ENCODE data around the gene KCNH5.
"Not testable (repeated sequence)": the region's sequence is repeated elsewhere in the genome, so short reads cannot be mapped to it uniquely, and the experiment has no call there.

Gene KCNH5

DNA sequence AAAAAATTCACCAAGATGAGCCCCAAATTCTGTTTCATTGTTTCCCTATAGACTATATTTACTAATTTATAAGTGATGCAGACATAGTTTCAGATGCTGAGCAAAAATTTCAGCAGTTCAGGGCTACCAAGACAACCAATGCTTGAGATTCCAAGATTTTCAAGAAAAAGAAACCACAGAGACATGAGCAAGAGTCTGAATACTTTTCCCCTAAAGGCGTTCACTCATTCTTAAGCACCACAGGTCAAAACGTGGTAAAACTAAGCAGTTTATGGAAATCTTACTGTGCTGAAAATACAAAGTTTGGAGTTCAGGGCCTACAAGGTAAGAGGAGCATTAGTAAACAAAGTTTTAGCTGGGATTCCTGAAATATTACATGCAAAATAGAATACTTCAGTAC is 221.2 kb downstream of the KCNH5 start:
- DNase-seq (ENCODE audit: low read depth), result no peak
- no peak overlapping the region for H3K4me3 ChIP-seq (ENCODE audit: low read depth, low read length)
- no peak for TF ChIP-seq CTCF (IDR thresholded peaks at IDR 0.05; ENCODE audit: low read depth, low read length, missing control alignments)

- DNase-seq (ENCODE audit: low read depth), result no peak
- TF ChIP-seq CTCF (IDR thresholded peaks at IDR 0.05; ENCODE audit: low read depth, low read length, missing control alignments), result no peak
- H3K4me3 ChIP-seq (ENCODE audit: low read depth, low read length), result no peak overlapping the region
These were observed 225.3 kb downstream of the KCNH5 start for GRCh38 chr14:62819931-62820330.

GRCh38 chr14:62807636-62808035 is 237.6 kb downstream of the KCNH5 start:
- no peak overlapping the region for H3K4me3 ChIP-seq (ENCODE audit: low read depth, low read length)
- DNase-seq (ENCODE audit: low read depth), result no peak
- TF ChIP-seq CTCF (IDR thresholded peaks at IDR 0.05; ENCODE audit: low read depth, low read length, missing control alignments), result no peak

- DNase-seq (ENCODE audit: low read depth), result no peak
- TF ChIP-seq CTCF (IDR thresholded peaks at IDR 0.05; ENCODE audit: low read depth, low read length, missing control alignments), result no peak
- no peak overlapping the region for H3K4me3 ChIP-seq (ENCODE audit: low read depth, low read length)
These were observed 244.7 kb downstream of the KCNH5 start for GRCh38 chr14:62800577-62800976.

- no peak overlapping the region for H3K4me3 ChIP-seq (ENCODE audit: low read depth, low read length)
- TF ChIP-seq CTCF (IDR thresholded peaks at IDR 0.05; ENCODE audit: low read depth, low read length, missing control alignments), result no peak
- no peak for DNase-seq (ENCODE audit: low read depth)
These were observed 248.8 kb downstream of the KCNH5 start for GRCh38 chr14:62796431-62796830.

- H3K4me3 ChIP-seq (ENCODE audit: low read depth, low read length), result no peak overlapping the region
- DNase-seq (ENCODE audit: low read depth), result no peak
- no peak for TF ChIP-seq CTCF (IDR thresholded peaks at IDR 0.05; ENCODE audit: low read depth, low read length, missing control alignments)
These were observed 252.7 kb downstream of the KCNH5 start for GRCh38 chr14:62792578-62792977.

DNA sequence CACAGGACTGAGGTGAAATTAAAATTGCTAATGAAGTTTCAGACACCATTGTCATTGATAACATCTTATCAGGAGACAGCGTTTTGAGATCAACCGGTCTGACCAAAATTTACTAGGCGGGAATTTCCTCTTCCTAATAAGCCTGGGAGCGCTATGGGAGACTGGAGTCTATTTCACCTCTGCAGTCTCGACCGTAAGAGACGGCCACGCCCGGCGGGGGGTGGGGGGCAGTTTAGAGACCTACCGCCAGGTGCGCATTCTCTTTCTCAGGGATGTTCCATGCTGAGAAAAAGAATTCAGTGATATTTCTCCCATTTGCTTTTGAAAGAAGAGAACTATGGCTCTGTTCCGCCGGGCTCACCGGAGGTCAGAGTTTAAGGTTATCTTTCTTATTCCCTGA is 263.9 kb downstream of the KCNH5 start:
- not testable (repeated sequence) for DNase-seq (ENCODE audit: low read depth); H3K4me3 ChIP-seq (ENCODE audit: low read depth, low read length)

DNA sequence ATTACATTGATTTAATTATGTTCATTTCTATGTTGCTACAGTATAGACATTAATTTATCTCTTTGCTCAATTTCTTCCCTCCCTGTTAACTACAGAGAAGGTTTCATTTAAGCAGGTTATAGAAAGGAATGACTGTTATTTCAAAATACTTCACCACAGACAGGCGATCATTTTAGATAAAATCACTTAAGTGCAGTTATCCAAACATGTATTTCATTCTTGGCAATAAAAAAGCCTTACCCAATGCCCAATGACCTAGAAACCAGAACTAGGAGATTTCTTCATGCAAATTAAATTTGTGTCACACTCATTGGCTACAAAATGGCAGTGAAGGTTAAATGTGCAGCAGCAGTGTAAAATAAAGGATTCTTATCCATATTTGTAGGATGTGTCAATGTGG is 266.4 kb downstream of the KCNH5 start:
- no peak for DNase-seq (ENCODE audit: low read depth)
- TF ChIP-seq CTCF (IDR thresholded peaks at IDR 0.05; ENCODE audit: low read depth, low read length, missing control alignments), result no peak
- H3K4me3 ChIP-seq (ENCODE audit: low read depth, low read length), result no peak overlapping the region
